Left lobe of liver (tissue), 2 donors: Measurements from ENCODE around the gene LRFN2. TPM values are rescaled to one million over a fixed set of nuclear protein-coding genes. Genes with fewer than 3 reads are reported as not detected.
A peak's percentile ranks its signal among the peaks of the same experiment; 100 is the strongest.

Experiments used
- ATAC-seq: fragments of 200-7000 bp; cut with Tn5 transposase; one replicate; pipeline ENCODE4 v1.9.1; 2020; ENCODE audit warnings: mild to moderate bottlenecking, moderate library complexity
- DNase-seq: peaks from one replicate; pipeline ENCODE4 v3.0.0-alpha.2; 2020; ENCODE audit warnings: low spot score
- total RNA-seq: library from RNA; stranded (reverse); gene quantifications from one replicate; pipeline ENCODE4 v1.2.1, GENCODE V29; 2021
- donor health status: DM: no; HTN: no; CAD: no; lungs with moderate emphysema.
- donor health status: DM: no; HTN: yes; CAD: no.

The LRFN2 gene
- total RNA-seq, 1 donor from 2014 or later: 0.05 TPM

DNA sequence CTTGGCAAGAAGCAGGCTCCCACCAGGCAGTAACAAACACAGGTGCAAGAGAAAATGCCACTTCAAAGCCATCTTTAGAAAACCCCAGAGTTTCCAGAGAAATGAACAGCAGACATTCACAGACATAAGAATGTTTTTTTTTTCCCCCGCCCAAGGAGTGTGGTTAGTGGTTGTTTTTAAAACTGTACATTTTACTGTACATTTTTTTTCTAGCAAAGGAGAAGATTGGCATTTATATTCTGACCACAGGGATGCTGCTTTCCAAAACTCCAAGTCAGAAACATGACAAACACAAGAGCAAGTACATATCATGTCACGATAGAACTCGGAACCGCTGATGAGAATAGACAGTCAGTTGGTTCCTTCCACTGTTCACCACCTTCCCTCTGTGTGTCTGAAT lies 197.9 kb downstream of the LRFN2 start:
- ATAC-seq (no peak), DNase-seq (no peak)

- DNase-seq (no peak), ATAC-seq (peak; percentile 13)
Observed at GRCh38 chr6:40387871-40388264, 199.3 kb downstream of the LRFN2 start.

DNA sequence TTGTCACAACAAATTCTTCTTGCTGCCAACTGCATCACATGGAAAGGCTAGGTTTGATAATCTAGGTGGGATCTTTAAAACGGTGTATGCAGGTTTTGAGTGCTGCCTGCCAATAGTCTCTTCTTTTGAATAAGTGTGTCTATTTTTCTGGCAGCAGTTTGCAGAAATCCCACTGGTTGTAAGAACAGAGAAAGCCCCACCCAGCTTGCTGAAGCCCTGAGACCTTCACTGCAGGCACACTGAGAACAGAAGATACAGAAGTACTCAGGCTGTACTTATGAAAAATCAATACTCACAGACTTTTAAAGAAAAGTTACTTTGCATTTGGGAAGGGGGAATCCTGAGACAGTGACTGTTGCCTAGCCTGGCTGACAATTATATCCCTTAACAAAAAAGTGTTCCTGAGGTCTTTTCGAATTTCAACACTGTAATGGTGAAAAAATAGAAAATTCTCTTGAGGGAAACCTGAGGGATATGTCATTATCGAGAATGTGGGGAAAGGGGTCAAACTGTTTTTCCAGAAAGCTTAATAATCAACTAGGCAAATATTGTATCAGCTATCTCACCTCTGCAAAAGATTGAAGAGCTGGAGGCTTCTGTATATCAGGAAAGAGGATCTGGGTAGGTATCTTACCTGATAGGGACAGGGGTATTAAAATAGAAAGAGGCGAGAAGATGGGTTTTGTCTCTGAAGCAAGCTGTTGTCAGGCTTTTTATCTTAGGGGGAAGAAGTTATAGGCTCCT lies 199.9 kb downstream of the LRFN2 start:
- peak; percentile 70 for ATAC-seq
- no peak for DNase-seq

DNA sequence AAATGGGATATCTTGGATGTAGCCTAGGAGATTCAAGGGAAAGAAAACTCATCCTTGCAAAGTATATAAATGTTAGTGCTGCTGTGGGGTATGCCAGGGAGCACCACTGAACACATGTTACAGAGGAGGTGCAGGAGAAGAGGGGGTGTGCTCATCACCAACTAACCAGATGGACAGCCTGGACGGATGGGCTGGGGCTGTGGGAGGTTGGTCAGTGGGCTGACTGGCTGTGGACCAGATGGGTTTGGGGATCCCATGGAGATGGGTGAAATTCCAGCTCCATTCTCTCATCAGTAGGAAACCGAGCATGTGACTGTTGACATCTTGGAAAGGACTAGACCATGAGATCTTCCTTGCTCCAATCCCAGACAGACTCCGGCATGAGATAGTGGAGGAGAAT lies 201.0 kb downstream of the LRFN2 start:
- ATAC-seq (no peak), DNase-seq (no peak)

- ATAC-seq: no peak
Observed at GRCh38 chr6:40383348-40384115, 203.6 kb downstream of the LRFN2 start.

GRCh38 chr6:40380271-40380670 lies 206.9 kb downstream of the LRFN2 start:
- no peak for DNase-seq
- no peak for ATAC-seq

More at GRCh38 chr6:40383348-40384115, 203.6 kb downstream of the LRFN2 start:
- no peak for DNase-seq

DNA sequence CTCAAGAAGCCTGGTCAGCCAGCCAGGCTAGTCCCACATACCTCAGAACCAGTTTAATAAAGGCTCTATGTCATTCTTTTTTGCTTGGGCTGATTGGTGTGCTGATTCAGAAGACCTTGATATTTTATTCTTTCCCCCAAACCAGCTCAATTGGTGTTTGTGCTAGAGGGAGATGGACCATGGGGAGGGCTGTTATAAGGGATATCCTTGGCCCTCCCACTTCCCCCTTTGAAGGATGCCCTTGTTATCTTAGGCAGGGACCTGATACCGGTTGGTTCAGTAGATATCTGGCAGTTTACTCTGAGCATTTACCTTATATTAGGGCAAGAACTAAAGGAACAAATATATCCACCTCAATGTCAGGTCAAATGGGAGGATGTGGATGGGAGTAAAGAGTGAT lies 207.4 kb downstream of the LRFN2 start:
- DNase-seq (no peak), ATAC-seq (no peak)

DNA sequence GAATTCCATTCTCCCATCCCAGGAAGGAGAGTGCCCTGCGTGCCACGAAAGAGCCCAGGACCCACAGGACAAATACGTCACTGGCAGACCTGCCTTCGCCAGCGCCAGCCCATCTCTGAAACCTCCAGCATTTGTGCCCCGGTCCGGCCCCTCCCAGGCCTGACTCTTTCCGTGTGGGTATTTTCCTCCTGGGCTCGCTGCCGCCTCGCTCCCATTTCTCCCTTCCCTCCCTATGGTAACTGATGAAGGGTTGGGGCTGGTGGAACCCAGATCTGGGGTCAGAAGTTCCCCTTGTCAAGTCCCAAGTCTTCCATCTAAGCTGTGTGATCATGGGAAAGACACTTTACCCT lies 208.5 kb downstream of the LRFN2 start:
- ATAC-seq (no peak), DNase-seq (no peak)

DNA sequence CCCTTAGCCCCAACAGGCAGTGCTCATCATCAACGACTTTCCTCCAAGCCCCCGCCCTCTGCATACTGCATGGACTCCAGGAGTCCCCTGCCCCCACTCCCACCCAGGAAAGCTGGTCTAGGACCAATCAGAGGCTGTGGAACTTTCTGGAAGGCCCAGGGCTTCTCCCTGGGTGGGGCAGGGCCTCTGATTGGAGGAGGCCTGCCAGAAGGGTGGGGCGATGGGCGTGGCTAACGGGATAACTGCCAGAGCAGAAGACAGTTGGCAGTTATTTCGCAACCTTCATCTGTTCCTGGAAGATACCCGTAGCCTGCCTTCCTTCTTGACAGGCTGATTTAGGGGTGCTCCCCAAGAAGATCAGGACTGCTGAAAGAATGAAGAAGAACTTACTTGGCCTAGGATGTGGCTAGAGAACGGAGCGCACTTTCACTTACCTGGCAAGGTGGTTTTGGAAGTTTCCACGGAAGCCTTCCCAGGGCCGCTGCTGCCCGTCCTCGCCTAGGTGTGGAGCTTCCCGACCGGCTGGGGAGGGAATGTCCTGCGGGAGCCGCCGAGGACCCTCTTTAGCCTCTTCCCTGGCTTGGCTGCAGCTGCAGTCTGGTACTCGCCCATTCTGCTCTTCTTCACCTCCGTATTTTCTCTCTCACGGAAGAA lies 209.0 kb downstream of the LRFN2 start:
- DNase-seq: no peak
- no peak for ATAC-seq

DNA sequence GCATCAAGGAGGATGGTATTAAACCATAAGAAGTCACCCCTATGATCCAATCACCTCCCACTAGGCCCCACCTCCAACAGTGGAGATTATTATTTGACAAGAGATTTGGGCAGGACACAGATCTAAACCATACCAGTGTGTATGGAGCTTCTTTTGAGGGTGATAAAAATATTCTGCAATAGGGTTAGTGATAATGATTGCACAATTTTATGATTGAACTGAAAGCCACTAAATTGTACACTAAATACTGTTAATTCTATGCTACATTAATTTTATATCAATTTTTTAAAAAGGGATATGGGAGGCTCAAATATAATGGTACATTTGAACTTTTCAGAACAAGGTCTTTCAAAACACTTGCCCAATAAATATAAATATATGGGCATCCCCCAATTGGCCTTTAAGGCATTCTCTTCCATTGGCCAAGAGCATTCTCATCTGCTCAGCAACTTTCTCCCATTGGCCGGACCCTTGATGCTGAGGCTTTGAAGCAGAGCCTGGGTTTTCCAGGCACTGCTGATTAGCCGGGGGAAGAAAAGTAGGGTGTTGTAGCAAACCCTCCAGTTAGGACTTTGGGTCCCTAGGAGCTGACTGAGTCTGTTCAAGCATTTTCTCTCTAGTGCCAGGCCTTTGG lies 209.9 kb downstream of the LRFN2 start:
- ATAC-seq (no peak), DNase-seq (no peak)

GRCh38 chr6:40376113-40376650 lies 211.0 kb downstream of the LRFN2 start:
- DNase-seq (no peak), ATAC-seq (no peak)

- ATAC-seq (no peak), DNase-seq (no peak)
Observed at GRCh38 chr6:40373267-40373666, 213.9 kb downstream of the LRFN2 start.

DNA sequence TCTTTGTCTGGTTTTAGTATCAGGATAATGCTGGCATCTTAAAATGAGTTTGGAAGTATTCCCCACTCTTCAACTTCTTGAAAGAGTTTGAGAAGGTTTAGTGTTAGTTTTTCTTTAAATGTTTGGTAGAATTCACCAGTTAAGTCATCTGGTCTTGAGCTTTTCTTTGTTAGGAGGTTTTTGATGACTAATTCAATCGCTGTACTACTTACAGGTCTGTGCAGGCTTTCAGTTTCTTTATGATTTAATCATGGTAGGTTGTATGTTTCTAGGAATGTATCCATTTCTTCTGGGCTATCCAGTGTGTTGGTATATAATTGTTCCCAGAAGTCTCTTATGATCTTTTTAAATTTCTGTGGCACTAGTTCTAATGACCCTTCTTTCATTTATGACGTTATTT lies 215.5 kb downstream of the LRFN2 start:
- DNase-seq (no peak), ATAC-seq (no peak)

DNA sequence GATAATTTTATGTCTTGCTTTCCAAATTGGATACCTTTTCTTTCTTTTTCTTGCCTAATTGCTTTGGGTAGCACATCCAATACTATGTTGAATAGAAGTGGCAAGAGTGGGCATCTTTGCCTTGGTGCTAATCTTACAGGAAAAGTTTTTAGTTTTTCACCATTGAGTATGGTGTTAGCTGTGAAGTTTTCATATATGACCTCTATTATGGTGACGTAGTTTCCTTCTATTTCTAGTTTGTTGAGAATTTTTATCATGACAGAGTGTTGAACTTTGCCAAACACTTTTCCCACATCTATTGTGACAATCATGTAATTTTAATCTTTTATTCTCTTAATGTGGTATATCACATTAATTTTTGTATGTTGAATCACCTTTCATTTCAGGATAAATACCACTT lies 216.1 kb downstream of the LRFN2 start:
- no peak for DNase-seq
- no peak for ATAC-seq

- no peak for DNase-seq
Observed at GRCh38 chr6:40369891-40370290, 217.3 kb downstream of the LRFN2 start.

DNA sequence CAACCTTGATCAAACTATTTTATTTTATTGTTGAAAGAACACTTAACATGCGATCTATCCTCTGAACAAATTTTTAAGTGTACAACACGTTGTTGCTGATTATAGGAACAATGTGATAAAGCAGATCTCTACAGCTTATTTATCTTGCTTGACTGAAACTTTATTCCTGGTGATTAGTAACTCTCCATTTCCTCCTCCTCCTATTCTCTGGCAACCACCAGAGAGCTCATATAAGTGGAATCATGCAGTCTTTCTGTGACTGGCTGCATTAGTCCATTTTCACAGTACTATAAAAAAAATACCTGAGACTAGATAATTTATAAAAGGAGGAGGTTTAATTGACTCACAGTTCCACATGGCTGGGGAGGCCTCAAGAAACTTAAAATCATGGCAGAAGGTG lies 218.1 kb downstream of the LRFN2 start:
- DNase-seq (no peak), ATAC-seq (no peak)

More at GRCh38 chr6:40369891-40370290, 217.3 kb downstream of the LRFN2 start:
- no peak for ATAC-seq

- DNase-seq: no peak
Observed at GRCh38 chr6:40362859-40363258, 224.3 kb downstream of the LRFN2 start.

GRCh38 chr6:40359808-40360207 lies 227.4 kb downstream of the LRFN2 start:
- DNase-seq (no peak), ATAC-seq (no peak)

More at GRCh38 chr6:40362859-40363258, 224.3 kb downstream of the LRFN2 start:
- no peak for ATAC-seq

DNA sequence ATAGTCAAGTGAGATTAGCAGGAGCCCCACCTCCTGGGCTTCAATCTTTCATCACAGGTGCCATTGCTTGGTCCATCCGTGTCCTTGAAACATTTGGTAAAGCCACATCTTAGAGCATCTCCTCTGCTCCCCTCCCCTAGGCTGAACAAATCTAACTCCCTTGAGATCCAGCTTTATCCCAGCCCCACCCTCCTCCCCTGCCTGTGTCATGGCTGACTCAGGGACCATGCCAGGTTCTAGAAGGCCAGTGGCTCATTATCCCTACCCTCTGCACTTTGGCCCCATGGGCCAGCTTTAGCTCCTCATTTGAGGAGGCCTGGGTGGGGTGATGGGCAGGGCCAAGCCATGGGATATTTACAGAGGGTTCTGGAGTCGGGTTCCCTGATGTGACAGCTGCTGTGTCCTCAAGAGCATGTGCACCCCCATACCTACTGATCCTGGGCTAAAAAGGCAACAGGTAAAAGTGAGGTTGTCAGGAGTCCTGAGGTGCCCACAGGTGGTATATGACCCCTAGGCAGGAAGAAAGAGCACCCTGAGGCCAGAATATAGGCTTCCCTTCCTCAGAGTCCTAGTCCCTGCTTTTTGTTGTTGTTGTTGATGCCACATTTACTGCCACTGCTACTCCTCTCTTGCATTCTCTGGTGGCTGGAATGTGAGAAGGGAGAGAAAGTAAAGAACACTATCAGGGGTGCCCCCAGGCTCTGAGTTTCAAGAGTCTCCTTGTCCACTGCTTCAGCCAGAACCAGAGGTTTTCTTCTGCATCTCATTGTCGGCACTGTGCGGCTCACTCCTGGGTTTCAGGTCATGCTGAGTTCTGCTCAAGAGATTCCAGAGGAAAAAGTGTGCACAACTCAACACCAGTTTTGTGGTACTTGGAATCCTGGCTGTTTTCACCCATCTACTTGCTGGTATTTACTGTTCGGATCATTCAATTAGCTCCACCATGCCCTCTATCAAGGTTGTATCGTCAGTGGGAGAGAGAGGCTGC lies 228.4 kb downstream of the LRFN2 start:
- no peak for ATAC-seq
- no peak for DNase-seq
